HEK293 (cell line): ENCODE results near the gene TSSK3.

ENCODE experiments used
- CTCF ChIA-PET: fragments of 350-600 bp; formaldehyde crosslinking; extraction: SDS; loops from one replicate; lab custom pipeline; 2021; ENCODE audit warnings: antibody characterized with exemption; lab: Yijun Ruan, JAX
- POLR2A ChIA-PET: fragments of 300-600 bp; formaldehyde crosslinking; extraction: SDS; loops from one replicate; lab custom pipeline; 2020; ENCODE audit warnings: antibody characterized with exemption, inconsistent platforms; lab: Yijun Ruan, JAX
- H3K27ac ChIP-seq: fragments of 200-500 bp; sonication (Bioruptor generic); 2 replicates; pipeline ENCODE4 v1.5.1; 2014; ENCODE audit warnings: low read depth, low read length, control low read depth, inconsistent platforms; ENCODE audit errors: extremely low read depth
- H3K36me3 ChIP-seq, 2 experiments: fragments of 200-500 bp in 1 of 2; sonication (Bioruptor generic) in 1 of 2; 1 replicate in 1 of 2; 2 replicates in 1 of 2; pipeline ENCODE4 v1.5.1; 2014 to 2017; ENCODE audit warnings: inconsistent platforms in 2 of 2, low read length in 2 of 2; ENCODE audit not compliant: control insufficient read depth in 2 of 2, insufficient read depth in 1 of 2
- H3K4me1 ChIP-seq: fragments of 200-500 bp; sonication (Bioruptor generic); 2 replicates; pipeline ENCODE4 v1.5.1; 2014; ENCODE audit warnings: mild to moderate bottlenecking, low read length, inconsistent platforms; ENCODE audit not compliant: control insufficient read depth, insufficient read depth
- H3K4me3 ChIP-seq: 2 replicates; pipeline ENCODE4 v1.5.1; 2011; ENCODE audit warnings: low read depth, mild to moderate bottlenecking, control low read depth, low read length, moderate library complexity
- H3K9me3 ChIP-seq: fragments of 200-500 bp; sonication (Bioruptor generic); 2 replicates; pipeline ENCODE4 v1.5.1; 2014; ENCODE audit warnings: low read depth, low read length, inconsistent platforms; ENCODE audit not compliant: control insufficient read depth, insufficient read depth
- GLIS1 ChIP-seq: fragments of 450-650 bp; formaldehyde crosslinking; IDR thresholded peaks from 2 replicates; pipeline ENCODE4 v1.5.1; 2016; ENCODE audit warnings: missing biosample characterization, missing genetic modification characterization
- KLF1 ChIP-seq: fragments of 450-650 bp; formaldehyde crosslinking; IDR thresholded peaks from 2 replicates; pipeline ENCODE4 v1.5.1; 2016; ENCODE audit warnings: missing biosample characterization, missing genetic modification characterization
- SP3 ChIP-seq: fragments of 450-650 bp; formaldehyde crosslinking; IDR thresholded peaks from 2 replicates; pipeline ENCODE4 v1.5.1; 2016; ENCODE audit warnings: missing biosample characterization, missing genetic modification characterization
- ZBTB21 ChIP-seq: fragments of 450-650 bp; formaldehyde crosslinking; IDR thresholded peaks from 2 replicates; pipeline ENCODE4 v1.5.1; 2017; ENCODE audit warnings: missing biosample characterization, missing genetic modification characterization
- ZNF114 ChIP-seq: fragments of 450-650 bp; formaldehyde crosslinking; IDR thresholded peaks from 2 replicates; pipeline ENCODE4 v1.5.0; 2017; ENCODE audit warnings: missing biosample characterization, missing genetic modification characterization
- ZNF121 ChIP-seq: fragments of 450-650 bp; formaldehyde crosslinking; IDR thresholded peaks from 2 replicates; pipeline ENCODE4 v1.5.1; 2016; ENCODE audit warnings: missing biosample characterization, missing genetic modification characterization
- ZNF202 ChIP-seq: fragments of 450-650 bp; formaldehyde crosslinking; IDR thresholded peaks from 2 replicates; pipeline ENCODE4 v1.5.1; 2016; ENCODE audit warnings: missing biosample characterization, missing genetic modification characterization, borderline replicate concordance
- ZNF433 ChIP-seq: fragments of 450-650 bp; formaldehyde crosslinking; IDR thresholded peaks from 2 replicates; pipeline ENCODE4 v1.5.1; 2016; ENCODE audit warnings: missing biosample characterization, missing genetic modification characterization, low read depth
- ZNF561 ChIP-seq: fragments of 450-650 bp; IDR thresholded peaks from 2 replicates; pipeline ENCODE4 v1.5.1; 2018; ENCODE audit warnings: missing biosample characterization, missing genetic modification characterization, borderline replicate concordance
- ZNF629 ChIP-seq: fragments of 450-650 bp; formaldehyde crosslinking; IDR thresholded peaks from 2 replicates; pipeline ENCODE4 v1.5.1; 2017; ENCODE audit warnings: missing biosample characterization, missing genetic modification characterization
- ZNF654 ChIP-seq: fragments of 450-650 bp; formaldehyde crosslinking; IDR thresholded peaks from 2 replicates; pipeline ENCODE4 v1.5.1; 2016; ENCODE audit warnings: low read depth, missing biosample characterization, missing genetic modification characterization
- ZNF777 ChIP-seq: fragments of 450-650 bp; formaldehyde crosslinking; IDR thresholded peaks from 2 replicates; pipeline ENCODE4 v1.5.1; 2017; ENCODE audit warnings: missing biosample characterization, missing genetic modification characterization, borderline replicate concordance
- TF ChIP-seq, protein P1 (sequence below): fragments of 450-650 bp; formaldehyde crosslinking; IDR thresholded peaks from 2 replicates; pipeline ENCODE4 v1.5.1; 2016; ENCODE audit warnings: missing biosample characterization, missing genetic modification characterization
- TF ChIP-seq, protein P2 (sequence below): fragments of 450-650 bp; formaldehyde crosslinking; IDR thresholded peaks from 2 replicates; pipeline ENCODE4 v1.5.1; 2016; ENCODE audit warnings: missing biosample characterization, missing genetic modification characterization

The TSSK3 gene

DNA sequence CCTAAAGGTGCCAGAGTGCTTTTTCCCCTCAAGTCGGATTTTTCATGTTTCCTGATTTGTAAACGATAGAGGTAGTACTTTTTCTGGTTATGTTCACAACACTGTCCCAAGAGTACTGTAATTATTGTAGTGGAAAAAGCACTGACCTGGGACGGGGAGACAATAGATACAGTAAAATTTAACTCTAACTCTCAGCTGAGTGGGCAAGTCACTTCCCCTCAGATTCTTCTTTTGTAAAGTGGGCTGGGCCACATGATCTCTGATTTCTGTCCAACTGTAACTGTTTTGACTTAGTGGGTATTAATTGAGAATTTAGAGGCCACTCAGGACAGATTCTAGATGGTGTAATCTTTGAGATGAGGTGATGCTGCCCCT is 45.4 kb upstream of the TSSK3 start (continued):
- TF ChIP-seq, protein P1, sequence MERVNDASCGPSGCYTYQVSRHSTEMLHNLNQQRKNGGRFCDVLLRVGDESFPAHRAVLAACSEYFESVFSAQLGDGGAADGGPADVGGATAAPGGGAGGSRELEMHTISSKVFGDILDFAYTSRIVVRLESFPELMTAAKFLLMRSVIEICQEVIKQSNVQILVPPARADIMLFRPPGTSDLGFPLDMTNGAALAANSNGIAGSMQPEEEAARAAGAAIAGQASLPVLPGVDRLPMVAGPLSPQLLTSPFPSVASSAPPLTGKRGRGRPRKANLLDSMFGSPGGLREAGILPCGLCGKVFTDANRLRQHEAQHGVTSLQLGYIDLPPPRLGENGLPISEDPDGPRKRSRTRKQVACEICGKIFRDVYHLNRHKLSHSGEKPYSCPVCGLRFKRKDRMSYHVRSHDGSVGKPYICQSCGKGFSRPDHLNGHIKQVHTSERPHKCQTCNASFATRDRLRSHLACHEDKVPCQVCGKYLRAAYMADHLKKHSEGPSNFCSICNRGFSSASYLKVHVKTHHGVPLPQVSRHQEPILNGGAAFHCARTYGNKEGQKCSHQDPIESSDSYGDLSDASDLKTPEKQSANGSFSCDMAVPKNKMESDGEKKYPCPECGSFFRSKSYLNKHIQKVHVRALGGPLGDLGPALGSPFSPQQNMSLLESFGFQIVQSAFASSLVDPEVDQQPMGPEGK (tag by site-specific recombination) = no peak
- TF ChIP-seq, protein P2, sequence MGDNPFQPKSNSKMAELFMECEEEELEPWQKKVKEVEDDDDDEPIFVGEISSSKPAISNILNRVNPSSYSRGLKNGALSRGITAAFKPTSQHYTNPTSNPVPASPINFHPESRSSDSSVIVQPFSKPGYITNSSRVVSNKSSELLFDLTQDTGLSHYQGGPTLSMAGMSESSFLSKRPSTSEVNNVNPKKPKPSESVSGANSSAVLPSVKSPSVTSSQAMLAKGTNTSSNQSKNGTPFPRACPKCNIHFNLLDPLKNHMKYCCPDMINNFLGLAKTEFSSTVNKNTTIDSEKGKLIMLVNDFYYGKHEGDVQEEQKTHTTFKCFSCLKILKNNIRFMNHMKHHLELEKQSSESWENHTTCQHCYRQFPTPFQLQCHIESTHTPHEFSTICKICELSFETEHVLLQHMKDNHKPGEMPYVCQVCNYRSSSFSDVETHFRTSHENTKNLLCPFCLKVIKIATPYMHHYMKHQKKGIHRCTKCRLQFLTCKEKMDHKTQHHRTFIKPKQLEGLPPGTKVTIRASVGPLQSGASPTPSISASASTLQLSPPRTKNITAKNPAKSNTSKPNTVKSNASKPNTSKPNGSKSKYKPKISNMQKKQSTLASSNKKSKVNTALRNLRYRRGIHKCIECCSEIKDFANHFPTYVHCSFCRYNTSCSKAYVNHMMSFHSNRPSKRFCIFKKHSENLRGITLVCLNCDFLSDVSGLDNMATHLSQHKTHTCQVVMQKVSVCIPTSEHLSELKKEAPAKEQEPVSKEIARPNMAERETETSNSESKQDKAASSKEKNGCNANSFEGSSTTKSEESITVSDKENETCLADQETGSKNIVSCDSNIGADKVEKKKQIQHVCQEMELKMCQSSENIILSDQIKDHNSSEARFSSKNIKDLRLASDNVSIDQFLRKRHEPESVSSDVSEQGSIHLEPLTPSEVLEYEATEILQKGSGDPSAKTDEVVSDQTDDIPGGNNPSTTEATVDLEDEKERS = no peak
- no peak for TF ChIP-seq KLF1 (tag by site-specific recombination)

DNA sequence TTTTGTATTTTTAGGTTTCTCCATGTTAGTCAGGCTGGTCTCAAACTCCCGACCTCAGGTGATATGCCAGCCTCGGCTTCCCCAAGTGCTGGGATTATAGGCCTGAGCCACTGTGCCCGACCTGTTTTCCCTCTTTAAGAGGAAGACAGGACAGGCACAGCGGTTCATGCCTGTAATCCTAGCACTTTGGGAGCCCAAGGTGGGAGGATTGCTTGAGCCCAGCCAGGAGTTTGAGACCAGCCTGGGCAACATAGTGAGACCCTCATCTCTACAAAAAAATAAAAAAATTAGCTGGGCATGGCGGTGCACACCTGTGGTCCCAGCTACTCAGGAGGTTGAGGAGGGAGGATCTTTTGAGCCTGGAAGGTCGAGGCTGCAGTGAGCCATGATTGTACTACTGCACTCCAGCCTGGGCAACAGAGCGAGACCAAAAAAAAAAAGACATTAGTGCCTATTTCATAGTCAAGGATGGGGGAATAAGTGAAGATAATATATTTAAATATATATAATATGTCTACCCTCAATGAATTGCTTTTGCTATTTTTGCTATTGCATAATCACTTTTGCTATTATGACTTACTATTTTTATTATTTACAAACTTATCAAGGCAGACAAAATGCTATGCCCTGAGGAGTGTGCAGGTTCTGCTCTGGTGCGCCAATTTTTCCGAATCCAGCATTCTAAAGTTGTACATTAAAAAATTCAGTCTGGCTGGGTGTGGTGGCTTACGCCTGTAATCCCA is 44.0 kb upstream of the TSSK3 start:
- H3K4me1 ChIP-seq = no peaks in the 10 kb centered on the region
- CTCF ChIA-PET = interaction anchor here (1.1 to 1.5 kb wide), 2 partner anchors 15 to 102 kb away, joined by 3 to 14 read pairs; no protein-coding TSS in a partner anchor

DNA sequence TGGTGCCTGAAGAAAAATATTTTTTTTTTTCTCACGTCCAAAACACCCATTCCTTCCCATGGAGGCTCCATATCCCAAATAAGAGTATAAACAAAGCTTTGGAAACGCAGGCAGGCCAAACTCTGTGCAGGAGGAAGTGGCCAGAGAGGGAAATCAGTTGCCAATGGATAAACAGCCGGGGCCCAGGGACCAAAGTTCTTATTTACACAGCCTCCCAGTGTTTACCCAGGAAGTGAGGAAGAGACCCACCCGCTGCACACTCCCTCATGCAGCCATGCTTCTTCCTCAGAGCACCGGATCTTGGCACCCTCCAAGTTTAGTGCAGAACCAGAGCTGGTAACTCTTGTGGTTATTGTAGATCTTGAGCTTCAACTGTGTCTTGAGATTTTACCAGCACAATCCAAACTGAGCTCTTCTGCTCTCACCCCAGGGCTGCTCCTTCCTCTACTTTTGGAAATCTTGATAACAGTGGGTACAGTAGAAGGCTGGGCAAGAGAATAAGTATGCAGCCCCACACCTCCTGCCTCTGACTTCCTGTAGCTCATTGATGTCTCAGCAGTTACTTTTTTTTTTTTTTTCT is 40.5 kb upstream of the TSSK3 start:
- no peak overlapping the region for H3K4me3 ChIP-seq
- ChIA-PET CTCF (interaction anchor here (0.6 to 1.3 kb wide), 5 partner anchors 10 to 117 kb away, joined by 3 to 4 read pairs (median 3); no protein-coding TSS in a partner anchor), POLR2A (interaction anchor here (0.6 to 4.2 kb wide), 4 partner anchors 11 to 30 kb away, joined by 3 to 22 read pairs (median 3); partner anchors contain the start of gene MARCKSL1)
- peaks cover 44 to 90% of the 10 kb centered on the region in 2 experiments for H3K36me3 ChIP-seq
- H3K9me3 ChIP-seq = no peaks in the 10 kb centered on the region
- no peak overlapping the region for H3K27ac ChIP-seq
- no peak for TF ChIP-seq ZBTB21 (tag by site-specific recombination)
- no peak for TF ChIP-seq ZNF433 (tag by site-specific recombination)
- TF ChIP-seq GLIS1 (tag by site-specific recombination) = peak; percentile 43
- H3K4me1 ChIP-seq = no peaks in the 10 kb centered on the region

More for the DNA sequence above, 44.0 kb upstream of the TSSK3 start:
- TF ChIP-seq ZNF629 (tag by site-specific recombination) (no peak), ZNF121 (tag by site-specific recombination) (peak; percentile 78)
- H3K4me3 ChIP-seq = no peak overlapping the region
- POLR2A ChIA-PET = interaction anchor here (0.9 to 2.4 kb wide), 3 partner anchors 17 to 86 kb away, joined by 3 to 7 read pairs (median 3); partner anchors contain the start of gene MARCKSL1
- no peaks in the 10 kb centered on the region for H3K9me3 ChIP-seq
- no peak overlapping the region for H3K27ac ChIP-seq
- peaks cover 34 to 69% of the 10 kb centered on the region in 2 experiments for H3K36me3 ChIP-seq

DNA sequence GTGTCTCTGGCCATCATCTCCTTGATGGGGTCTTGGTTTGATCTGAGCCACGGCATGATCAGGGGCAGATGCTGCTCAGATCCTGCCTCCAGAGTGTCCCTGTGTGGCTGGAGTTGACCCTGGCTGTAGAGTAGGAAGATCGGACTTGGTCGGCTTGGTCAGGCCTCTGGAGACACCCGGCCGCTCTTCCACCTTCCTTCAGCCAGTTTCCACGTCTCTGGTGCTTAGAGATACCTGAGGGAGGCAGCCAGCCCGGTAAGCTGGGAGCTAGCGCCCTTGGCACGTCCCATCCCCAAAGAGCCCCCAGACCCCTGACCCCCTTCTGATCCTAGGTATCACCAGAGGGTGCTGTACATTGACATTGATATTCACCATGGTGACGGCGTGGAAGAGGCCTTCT is 35.1 kb upstream of the TSSK3 start:
- H3K36me3 ChIP-seq = peaks cover 21 to 96% of the 10 kb centered on the region in 2 experiments
- H3K27ac ChIP-seq = no peak overlapping the region
- no peaks in the 10 kb centered on the region for H3K4me1 ChIP-seq
- no peaks in the 10 kb centered on the region for H3K9me3 ChIP-seq
- TF ChIP-seq ZNF561 (tag by site-specific recombination) (no peak), ZNF114 (no peak), ZNF654 (tag by site-specific recombination) (no peak), ZNF202 (tag by site-specific recombination) (no peak), ZBTB21 (tag by site-specific recombination) (no peak), ZNF777 (tag by site-specific recombination) (no peak), SP3 (tag by site-specific recombination) (no peak)
- CTCF ChIA-PET = no interaction called here
- H3K4me3 ChIP-seq = no peak overlapping the region
- POLR2A ChIA-PET = no interaction called here
